Thymus (tissue), 11 donors: ENCODE measurements around the gene KCTD17. TPM values are rescaled to one million over a fixed set of nuclear protein-coding genes. Genes with fewer than 3 reads are reported as not detected.

ENCODE experiments used
- DNase-seq, 9 donors: peaks; one replicate each; pipeline ENCODE4 v3.0.0-alpha.2; 2013; ENCODE audit warnings: low spot score in 9 of 9, low read depth in 6 of 9, missing footprints in 1 of 9
- H3K27ac ChIP-seq, 2 donors: one replicate each; pipeline ENCODE4 v1.5.1; 2013; ENCODE audit warnings: control low read depth in 1 of 2, low read depth in 1 of 2, low read length in 1 of 2, mild to moderate bottlenecking in 1 of 2, moderate library complexity in 1 of 2
- H3K27me3 ChIP-seq, 2 donors: one replicate each; pipeline ENCODE4 v1.5.1; 2013; ENCODE audit warnings: low read length in 1 of 2; ENCODE audit not compliant: control insufficient read depth in 2 of 2, insufficient read depth in 1 of 2
- H3K36me3 ChIP-seq, 2 donors: one replicate each; pipeline ENCODE4 v1.5.1; 2013; ENCODE audit warnings: low read length in 1 of 2, mild to moderate bottlenecking in 1 of 2, moderate library complexity in 1 of 2; ENCODE audit not compliant: control insufficient read depth in 2 of 2, insufficient read depth in 2 of 2
- H3K4me1 ChIP-seq, 2 donors: one replicate each; pipeline ENCODE4 v1.5.1; 2013; ENCODE audit warnings: low read length in 2 of 2; ENCODE audit not compliant: control insufficient read depth in 2 of 2, insufficient read depth in 2 of 2
- H3K4me3 ChIP-seq, 2 donors: one replicate each; pipeline ENCODE4 v1.5.1; 2013; ENCODE audit warnings: low read length in 2 of 2, control low read depth in 1 of 2, mild to moderate bottlenecking in 1 of 2
- H3K9me3 ChIP-seq, 2 donors: one replicate each; pipeline ENCODE4 v1.5.1; 2013; ENCODE audit warnings: low read length in 1 of 2, mild to moderate bottlenecking in 1 of 2; ENCODE audit not compliant: control insufficient read depth in 2 of 2, insufficient read depth in 1 of 2
- WGBS: extraction: QIAGEN DNeasy Blood & Tissue Kit; methylation state at CpG from one replicate; pipeline ENCODE4 v1.1.7; 2013; 5-methylcytosine and 5-hydroxymethylcytosine counted together
- polyA plus RNA-seq: library from polyadenylated mRNA; stranded (reverse); fragments of 200-250 nt; gene quantifications from one replicate; pipeline ENCODE4 v1.2.3, GENCODE V29; 2013
- total RNA-seq: library from RNA; stranded (reverse); fragments of 120-200 nt; gene quantifications from one replicate; pipeline ENCODE4 v1.2.4, GENCODE V29; 2013
- donor health status: healthy.

KCTD17 gene
- total and polyA plus RNA-seq, 2 donors: 10.5 to 25.2 TPM

DNA sequence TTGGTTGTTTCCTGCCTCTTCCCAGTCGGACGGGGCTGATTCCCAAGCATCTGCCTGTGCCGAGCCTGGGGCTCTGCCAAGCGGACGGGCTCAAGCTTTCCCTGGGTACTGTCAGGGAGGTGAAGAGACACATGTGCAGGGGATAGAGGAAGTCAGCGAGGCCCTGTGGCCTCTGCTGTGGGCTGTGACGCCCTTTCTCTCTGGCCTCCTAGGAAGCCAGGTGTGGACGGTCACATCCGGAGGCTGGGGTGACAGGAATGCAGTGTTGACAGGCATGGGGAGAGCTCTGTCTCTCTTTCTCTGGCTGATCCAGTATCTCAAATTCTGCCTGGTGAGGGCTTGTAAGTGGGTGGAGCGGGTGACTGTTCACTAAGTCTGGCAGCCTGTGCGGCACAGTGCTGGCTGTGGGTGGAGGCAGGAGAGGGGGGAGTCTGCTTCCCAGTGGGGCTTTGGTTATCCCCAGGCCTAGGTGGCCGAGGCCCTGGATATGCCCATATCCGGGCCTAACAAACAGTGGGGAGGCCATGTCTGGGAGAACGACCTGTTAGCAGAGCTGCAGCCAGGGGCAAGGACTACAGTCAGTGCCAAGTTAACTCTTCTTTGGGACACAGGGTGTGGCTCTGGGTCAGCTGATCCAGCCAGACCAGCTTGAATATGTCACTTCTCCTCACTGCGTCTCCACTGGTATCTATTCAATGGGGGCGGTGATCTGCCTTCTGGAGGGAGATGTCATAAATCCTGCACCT lies 1.9 kb downstream of the KCTD17 start:
- H3K27me3 ChIP-seq: peaks cover 0 to 11% of the 10 kb centered on the region in 2 donors
- peaks cover 6 to 19% of the 10 kb centered on the region in 2 donors for H3K36me3 ChIP-seq
- DNase-seq: no peak
- H3K4me3 ChIP-seq: no peak overlapping the region
- H3K27ac ChIP-seq: peak overlapping the region in 1 of 2 donors; percentile 28
- H3K4me1 ChIP-seq: peaks cover 6 to 32% of the 10 kb centered on the region in 2 donors
- 83% methylated on average over 16 of the region's 16 CpGs for WGBS
- H3K9me3 ChIP-seq: peaks cover 0 to 2% of the 10 kb centered on the region in 2 donors

DNA sequence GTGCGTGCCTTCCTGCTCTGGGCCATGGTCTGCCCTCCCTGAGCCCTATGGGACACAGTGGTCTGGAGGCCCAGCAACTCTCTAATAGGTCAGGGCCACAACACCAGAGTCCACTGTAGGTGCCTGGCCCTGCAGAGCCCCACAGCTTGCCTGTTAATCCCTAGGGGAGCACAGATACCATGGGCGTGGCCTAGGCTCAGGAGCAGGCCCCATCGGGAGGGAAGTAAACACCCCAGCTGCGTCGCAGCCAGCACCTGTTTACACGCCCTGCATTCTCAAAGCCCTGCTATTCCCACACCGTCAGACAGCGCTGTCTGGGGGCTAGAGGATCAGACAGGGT lies 2.5 kb downstream of the KCTD17 start:
- peaks cover 6 to 19% of the 10 kb centered on the region in 2 donors for H3K36me3 ChIP-seq
- H3K4me3 ChIP-seq: no peak overlapping the region
- DNase-seq: peak in 3 of 9 donors; percentile 50 to 70 (median 58)
- H3K4me1 ChIP-seq: peaks cover 6 to 32% of the 10 kb centered on the region in 2 donors
- 76% methylated on average over 8 of the region's 8 CpGs for WGBS
- H3K27ac ChIP-seq: peak overlapping the region in 1 of 2 donors; percentile 28
- H3K27me3 ChIP-seq: peaks cover 0 to 11% of the 10 kb centered on the region in 2 donors
- peaks cover 0 to 2% of the 10 kb centered on the region in 2 donors for H3K9me3 ChIP-seq

DNA sequence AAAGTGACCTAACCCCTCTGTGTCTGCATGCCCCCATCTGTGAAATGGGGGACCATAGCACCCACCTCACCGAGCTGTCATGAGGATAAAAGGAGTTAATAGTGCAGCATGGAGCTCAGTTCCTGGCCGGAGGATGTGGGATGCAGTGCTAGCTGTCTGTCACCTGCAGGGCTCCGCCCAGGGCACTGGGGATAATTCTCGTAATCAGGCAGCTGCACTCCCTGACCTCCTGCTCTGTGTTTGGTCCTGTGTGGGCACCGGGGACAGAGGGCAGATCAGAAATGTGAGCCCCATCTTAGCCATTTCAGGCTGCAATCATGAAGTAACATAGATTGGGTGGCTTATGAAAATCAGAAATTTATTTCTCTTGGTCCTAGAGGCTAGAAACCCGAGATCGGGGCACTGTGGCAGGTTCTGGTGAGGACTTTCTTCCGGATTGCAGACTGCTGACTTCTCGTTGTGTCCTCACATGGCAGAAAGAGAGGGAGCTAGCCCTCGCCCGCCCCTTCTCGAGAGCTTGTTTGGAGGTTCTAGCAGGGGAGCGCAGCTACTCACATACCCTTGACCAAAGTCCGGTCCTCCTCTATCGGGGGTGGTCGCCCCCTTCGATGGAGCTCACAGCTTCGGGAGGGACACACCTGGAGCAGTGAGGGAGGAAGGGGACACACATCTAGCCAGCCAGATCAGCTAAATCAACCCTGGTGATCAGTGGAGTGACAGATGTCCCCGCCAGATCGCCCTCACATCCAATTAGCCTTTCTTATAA lies 3.2 kb downstream of the KCTD17 start:
- WGBS: 96% methylated on average over 20 of the region's 20 CpGs
- H3K36me3 ChIP-seq: peaks cover 8 to 24% of the 10 kb centered on the region in 2 donors
- no peak overlapping the region for H3K4me3 ChIP-seq
- H3K27me3 ChIP-seq: peaks cover 0 to 11% of the 10 kb centered on the region in 2 donors
- peaks cover 0 to 2% of the 10 kb centered on the region in 2 donors for H3K9me3 ChIP-seq
- no peak for DNase-seq
- H3K4me1 ChIP-seq: peaks cover 6 to 34% of the 10 kb centered on the region in 2 donors
- H3K27ac ChIP-seq: peak overlapping the region in 1 of 2 donors; percentile 28

DNA sequence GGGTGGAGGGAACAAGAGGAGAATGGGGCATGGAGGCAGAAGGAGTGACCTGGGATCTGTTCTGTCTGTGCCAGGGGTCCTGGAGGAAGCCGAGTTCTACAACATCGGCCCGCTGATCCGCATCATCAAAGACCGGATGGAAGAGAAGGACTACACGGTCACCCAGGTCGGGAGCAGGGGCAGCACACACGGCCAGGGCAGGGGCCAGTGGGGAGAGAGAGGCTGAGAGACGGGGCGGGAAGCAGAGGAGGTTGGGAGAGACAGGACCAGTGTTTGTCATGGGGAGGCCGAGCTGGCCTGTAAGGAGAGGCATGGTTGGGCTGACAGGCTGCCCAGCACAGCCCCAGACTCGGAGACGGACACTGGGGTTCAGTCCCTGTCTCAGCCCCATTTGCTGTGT lies 4.7 kb downstream of the KCTD17 start:
- peaks cover 6 to 43% of the 10 kb centered on the region in 2 donors for H3K4me1 ChIP-seq
- peaks cover 0 to 3% of the 10 kb centered on the region in 2 donors for H3K27me3 ChIP-seq
- no peak for DNase-seq
- H3K9me3 ChIP-seq: peaks cover 0 to 2% of the 10 kb centered on the region in 2 donors
- no peak overlapping the region for H3K4me3 ChIP-seq
- WGBS: 98% methylated on average over 13 of the region's 13 CpGs
- H3K36me3 ChIP-seq: peaks cover 8 to 27% of the 10 kb centered on the region in 2 donors
- H3K27ac ChIP-seq: no peak overlapping the region

DNA sequence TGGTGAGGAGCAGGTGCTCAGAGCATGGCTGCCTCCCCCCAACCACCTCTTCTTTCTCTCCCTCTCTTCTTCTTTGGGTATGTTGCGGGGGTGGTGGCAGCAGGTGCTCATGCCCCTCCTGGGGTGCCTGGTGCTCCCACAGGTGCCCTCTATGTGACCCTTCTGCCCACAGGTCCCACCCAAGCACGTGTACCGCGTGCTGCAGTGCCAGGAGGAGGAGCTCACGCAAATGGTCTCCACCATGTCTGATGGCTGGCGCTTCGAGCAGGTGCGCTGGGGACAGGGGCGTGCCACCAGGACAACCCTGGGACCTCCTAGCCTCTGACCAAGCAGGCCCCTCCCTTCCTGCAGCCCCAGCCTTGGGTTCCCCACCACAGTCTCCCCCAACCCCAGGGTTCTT lies 5.7 kb downstream of the KCTD17 start:
- Histone ChIP-seq H3K27me3 (no peaks in the 10 kb centered on the region), H3K9me3 (peaks cover 0 to 2% of the 10 kb centered on the region in 2 donors), H3K4me1 (peaks cover 1 to 38% of the 10 kb centered on the region in 2 donors), H3K27ac (no peak overlapping the region), H3K4me3 (no peak overlapping the region), H3K36me3 (peaks cover 8 to 27% of the 10 kb centered on the region in 2 donors)
- DNase-seq: no peak
- WGBS: 86% methylated on average over 9 of the region's 9 CpGs

DNA sequence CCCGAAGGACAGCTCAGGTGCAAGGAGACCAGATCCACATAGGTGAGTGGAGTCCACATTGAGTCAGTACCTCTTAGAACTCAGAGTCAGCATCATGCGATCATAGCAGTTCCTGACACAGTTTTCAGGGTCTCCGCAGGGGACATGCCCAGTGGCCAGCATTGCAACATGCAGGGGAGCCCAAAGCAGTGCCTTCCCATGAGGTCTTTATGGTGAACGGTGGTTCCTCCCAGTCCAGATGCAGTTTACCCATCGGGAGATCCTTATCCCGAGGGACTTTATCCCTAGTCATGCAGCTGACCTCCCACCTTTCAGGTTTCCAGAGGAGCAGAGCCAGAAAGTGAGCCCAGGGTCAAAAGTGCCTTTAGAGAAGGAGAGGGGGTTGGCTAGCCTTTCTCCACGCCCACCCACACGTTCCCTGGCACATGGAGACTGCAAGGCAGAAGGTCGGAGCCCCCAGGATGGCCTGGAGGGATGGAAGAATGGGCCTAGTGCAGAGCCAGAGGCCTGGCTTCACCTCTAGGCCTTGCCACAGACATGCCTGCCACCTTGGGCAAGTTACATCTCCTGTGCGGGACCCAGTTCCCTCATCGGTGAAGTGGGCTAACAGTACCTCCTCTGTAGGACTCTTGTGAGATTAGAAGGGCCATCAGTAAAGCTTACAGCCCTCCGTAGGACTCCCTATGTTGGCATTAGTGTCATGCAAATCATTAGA lies 6.4 kb downstream of the KCTD17 start:
- Histone ChIP-seq H3K9me3 (peaks cover 0 to 2% of the 10 kb centered on the region in 2 donors), H3K27me3 (no peaks in the 10 kb centered on the region), H3K36me3 (peaks cover 8 to 30% of the 10 kb centered on the region in 2 donors), H3K27ac (no peak overlapping the region), H3K4me1 (peaks cover 0 to 30% of the 10 kb centered on the region in 2 donors), H3K4me3 (no peak overlapping the region)
- WGBS: 93% methylated on average over 12 of the region's 12 CpGs
- no peak for DNase-seq

DNA sequence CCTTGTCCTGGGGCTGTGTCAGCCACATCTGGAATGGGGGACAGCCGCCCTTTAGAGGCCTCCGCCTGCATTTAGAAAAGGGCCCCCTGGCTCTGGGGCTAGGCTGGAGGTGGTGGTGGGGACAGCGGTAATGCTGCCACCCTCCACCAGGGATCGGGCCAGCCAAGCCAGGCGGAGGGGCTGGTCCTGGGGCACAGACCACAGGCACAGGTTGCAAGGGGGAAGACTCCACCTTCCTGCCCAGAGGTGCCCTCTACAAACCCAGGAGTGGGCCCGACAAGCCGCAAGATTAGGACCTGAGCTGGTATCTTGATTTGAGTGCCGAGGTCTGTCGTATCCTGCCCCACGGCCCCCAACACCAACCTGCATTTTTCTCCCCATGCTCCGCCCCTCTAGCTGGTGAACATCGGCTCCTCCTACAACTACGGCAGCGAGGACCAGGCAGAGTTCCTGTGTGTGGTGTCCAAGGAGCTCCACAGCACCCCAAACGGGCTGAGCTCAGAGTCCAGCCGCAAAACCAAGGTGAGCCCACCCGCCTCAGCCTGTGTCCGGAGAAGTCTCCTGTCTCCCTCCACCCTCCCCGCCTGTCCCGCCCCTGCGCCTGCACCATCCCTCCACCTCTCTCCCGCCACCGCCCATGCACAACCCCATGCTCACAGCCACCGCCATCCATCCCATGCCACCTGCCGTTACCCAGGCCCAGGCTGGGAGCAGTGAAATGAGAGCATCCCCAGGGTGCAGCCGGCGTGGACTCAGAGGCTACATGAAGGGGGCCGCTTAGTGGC lies 7.6 kb downstream of the KCTD17 start:
- peaks cover 0 to 19% of the 10 kb centered on the region in 2 donors for H3K4me1 ChIP-seq
- H3K36me3 ChIP-seq: peaks cover 8 to 30% of the 10 kb centered on the region in 2 donors
- 97% methylated on average over 28 of the region's 28 CpGs for WGBS

DNA sequence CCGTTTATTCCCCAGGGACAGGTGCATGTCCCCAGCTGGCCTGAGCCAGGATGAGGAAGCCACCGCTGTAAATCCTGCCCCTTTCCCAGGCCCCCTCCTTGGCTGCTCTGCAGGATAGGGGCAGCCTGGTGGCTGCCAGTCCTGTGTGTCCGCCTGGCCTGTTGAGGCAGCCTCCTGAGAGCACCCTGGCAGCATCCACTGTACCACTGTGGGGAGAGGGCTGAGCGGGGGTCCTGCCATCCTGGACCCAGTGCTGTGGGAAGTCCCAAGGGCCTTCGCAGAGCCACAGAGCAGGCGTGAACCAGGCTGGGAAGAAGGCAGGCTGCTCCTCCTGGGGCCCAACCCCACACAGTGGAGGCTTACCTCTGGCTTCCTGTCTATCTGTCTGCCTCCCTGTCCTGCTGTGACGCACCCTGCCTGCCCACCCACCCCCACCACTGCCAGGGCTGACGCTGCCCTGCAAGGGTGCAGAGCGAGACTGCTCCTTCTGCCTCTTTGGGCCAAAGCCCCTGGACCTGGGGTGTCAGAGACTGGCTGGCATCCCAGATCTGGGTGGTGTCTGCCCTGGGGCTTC lies 8.4 kb downstream of the KCTD17 start:
- no peak for DNase-seq
- no peak overlapping the region for H3K27ac ChIP-seq
- H3K27me3 ChIP-seq: no peaks in the 10 kb centered on the region
- peaks cover 0 to 12% of the 10 kb centered on the region in 2 donors for H3K4me1 ChIP-seq
- WGBS: 83% methylated on average over 9 of the region's 9 CpGs
- no peak overlapping the region for H3K4me3 ChIP-seq
- H3K36me3 ChIP-seq: peaks cover 8 to 30% of the 10 kb centered on the region in 2 donors
- H3K9me3 ChIP-seq: peaks cover 0 to 2% of the 10 kb centered on the region in 2 donors

More for the DNA sequence above, 7.6 kb downstream of the KCTD17 start:
- Histone ChIP-seq H3K9me3 (peaks cover 0 to 2% of the 10 kb centered on the region in 2 donors), H3K4me3 (no peak overlapping the region), H3K27me3 (no peaks in the 10 kb centered on the region), H3K27ac (no peak overlapping the region)
- no peak for DNase-seq
